Upper lobe of left lung (tissue), 6 donors: ENCODE results near the gene MYCBPAP. TPM values are rescaled to one million over a fixed set of nuclear protein-coding genes. Genes with fewer than 3 reads are reported as not detected.

Source experiments
- ATAC-seq, 2 donors: fragments of 200-7000 bp; cut with Tn5 transposase; one replicate each; pipeline ENCODE4 v1.9.1; 2022; ENCODE audit warnings: mild to moderate bottlenecking in 2 of 2, moderate library complexity in 2 of 2; ENCODE audit not compliant: low FRiP score in 2 of 2
- DNase-seq, 2 donors: peaks; one replicate each; pipeline ENCODE4 v3.0.0-alpha.2; 2019 to 2020
- H3K27ac ChIP-seq, 4 donors: fragments of 200-600 bp; sonication (generic); one replicate each; pipeline ENCODE4 v1.5.1; 2016 to 2019
- H3K27me3 ChIP-seq, 4 donors: fragments of 200-600 bp; sonication (generic); one replicate each; pipeline ENCODE4 v1.5.1; 2017 to 2019
- H3K36me3 ChIP-seq, 4 donors: fragments of 200-600 bp; sonication (generic); one replicate each; pipeline ENCODE4 v1.5.1; 2016 to 2019
- H3K4me1 ChIP-seq, 4 donors: fragments of 200-600 bp; sonication (generic); one replicate each; pipeline ENCODE4 v1.5.1; 2018 to 2019
- H3K4me3 ChIP-seq, 4 donors: fragments of 200-600 bp; sonication (generic); one replicate each; pipeline ENCODE4 v1.5.1; 2017 to 2019; ENCODE audit warnings: mild to moderate bottlenecking in 2 of 4, moderate library complexity in 1 of 4
- H3K9me3 ChIP-seq, 4 donors: fragments of 200-600 bp; sonication (generic); one replicate each; pipeline ENCODE4 v1.5.1; 2018 to 2019
- CTCF ChIP-seq, 6 experiments: fragments of 450-650 bp in 4 of 6; fragments of 200-600 bp in 2 of 6; sonication (generic) in 2 of 6; IDR thresholded peaks; one replicate each; pipeline ENCODE4 v1.5.1; 2016 to 2019; ENCODE audit warnings: antibody characterized with exemption in 6 of 6
- EP300 ChIP-seq, 4 donors: sonication (generic); formaldehyde crosslinking; IDR thresholded peaks; one replicate each; pipeline ENCODE4 v1.5.1; 2017; ENCODE audit warnings: antibody characterized with exemption in 4 of 4, control low read depth in 2 of 4
- POLR2A ChIP-seq, 4 donors: fragments of 450-650 bp; IDR thresholded peaks; one replicate each; pipeline ENCODE4 v1.5.1; 2016 to 2017; ENCODE audit warnings: antibody characterized with exemption in 4 of 4, mild to moderate bottlenecking in 2 of 4
- POLR2AphosphoS5 ChIP-seq, 2 donors: sonication (generic); formaldehyde crosslinking; IDR thresholded peaks; one replicate each; pipeline ENCODE4 v1.5.1; 2017; ENCODE audit warnings: antibody characterized with exemption in 2 of 2
- WGBS, 2 donors: methylation state at CpG; one replicate each; pipeline ENCODE4 v1.1.5; 2017 to 2018; 5-methylcytosine and 5-hydroxymethylcytosine counted together
- total RNA-seq, 6 donors: library from RNA; depleted of rRNA in 4 of 6; stranded (reverse); fragments of >200 nt in 4 of 6; gene quantifications; one replicate each; pipeline versions ENCODE4 v1.1.0 to v1.2.1, GENCODE V29; 2016 to 2021
- donor health status: DM: no; HTN: no; CAD: no; lungs with moderate emphysema.
- donor health status: DM: no; HTN: yes; CAD: no; lungs with severe emphysema.

Gene MYCBPAP
- total RNA-seq, 6 donors from 2014 or later = 1.0 to 14.7 (median 4.2) TPM

GRCh38 chr17:50578173-50578572, 69.9 kb downstream of the MYCBPAP start:
- TF ChIP-seq CTCF (IDR thresholded peaks at IDR 0.05) = no peak
- H3K4me3 ChIP-seq = no peak overlapping the region
- no peaks in the 10 kb centered on the region for H3K4me1 ChIP-seq
- WGBS, 2 donors = 91% methylated on average over 7 to 14 of the region's 16 CpGs
- H3K36me3 ChIP-seq = no peaks in the 10 kb centered on the region
- no peak overlapping the region for H3K27ac ChIP-seq
- ATAC-seq (no peak), DNase-seq (peak in 1 of 2 donors; percentile 77)
- H3K27me3 ChIP-seq = no peaks in the 10 kb centered on the region
- H3K9me3 ChIP-seq = no peaks in the 10 kb centered on the region

GRCh38 chr17:50579399-50579798, 71.2 kb downstream of the MYCBPAP start:
- no peak for TF ChIP-seq CTCF (IDR thresholded peaks at IDR 0.05)
- TF ChIP-seq POLR2AphosphoS5 (IDR thresholded peaks at IDR 0.05) = no peak
- TF ChIP-seq POLR2A (IDR thresholded peaks at IDR 0.05) = no peak
- H3K27ac ChIP-seq = no peak overlapping the region
- DNase-seq (peak in 1 of 2 donors; percentile 10), ATAC-seq (no peak)
- H3K36me3 ChIP-seq = no peaks in the 10 kb centered on the region
- 89 to 93% methylated on average over 7 of the region's 7 CpGs for WGBS, 2 donors
- no peak overlapping the region for H3K4me3 ChIP-seq
- H3K9me3 ChIP-seq = no peaks in the 10 kb centered on the region
- H3K27me3 ChIP-seq = no peaks in the 10 kb centered on the region
- no peaks in the 10 kb centered on the region for H3K4me1 ChIP-seq

- Histone ChIP-seq H3K36me3 (no peaks in the 10 kb centered on the region), H3K4me3 (no peak overlapping the region), H3K27me3 (no peaks in the 10 kb centered on the region), H3K9me3 (no peaks in the 10 kb centered on the region), H3K4me1 (no peaks in the 10 kb centered on the region), H3K27ac (no peak overlapping the region)
- TF ChIP-seq POLR2AphosphoS5 (IDR thresholded peaks at IDR 0.05) = no peak
- TF ChIP-seq EP300 (IDR thresholded peaks at IDR 0.05) = no peak
- no peak for TF ChIP-seq CTCF (IDR thresholded peaks at IDR 0.05)
- TF ChIP-seq POLR2A (IDR thresholded peaks at IDR 0.05) = no peak
- ATAC-seq = no peak
- WGBS, 2 donors = 91 to 96% methylated on average over 8 of the region's 9 CpGs
- peak in 1 of 2 donors; percentile 64 for DNase-seq
Observed at GRCh38 chr17:50580646-50581045, 72.4 kb downstream of the MYCBPAP start.

Other genes starting within 250 kb of the MYCBPAP start
- gene TMEM92, start 234.0 kb upstream of the MYCBPAP start, total RNA-seq = 10 to 100 TPM in 1 of 6 donors, 1 to 10 TPM in 5; 1.3 to 15.7 (median 3.8) TPM
- gene XYLT2, start 162.3 kb upstream of the MYCBPAP start, total RNA-seq = 10 to 100 TPM; 16.4 to 33.5 (median 19.2) TPM
- gene MRPL27, start 135.3 kb upstream of the MYCBPAP start, total RNA-seq = 10 to 100 TPM in 5 of 6 donors, 1 to 10 TPM in 1; 7.3 to 59.1 (median 50.6) TPM
- 10 to 100 TPM in 1 of 6 donors, 1 to 10 TPM in 2, under 1 TPM in 1, not detected in 2; 0.30 to 12.1 (median 1.2) TPM for gene EME1, start 135.2 kb upstream of the MYCBPAP start, total RNA-seq
- 100 to 1,000 TPM in 1 of 6 donors, 10 to 100 TPM in 5; 19.9 to 135 (median 67.0) TPM for gene LRRC59, start 110.9 kb upstream of the MYCBPAP start, total RNA-seq
- 100 to 1,000 TPM in 4 of 6 donors, 10 to 100 TPM in 2; 52.3 to 239 (median 120) TPM for gene ACSF2, start 82.2 kb upstream of the MYCBPAP start, total RNA-seq
- gene CHAD, start 39.6 kb upstream of the MYCBPAP start, total RNA-seq = under 1 TPM in 4 of 6 donors, not detected in 2; 0.13 to 0.30 (median 0.21) TPM
- gene RSAD1, start 29.6 kb upstream of the MYCBPAP start, total RNA-seq = 10 to 100 TPM; 26.8 to 47.3 (median 34.9) TPM
- 10 to 100 TPM in 1 of 6 donors, 1 to 10 TPM in 2, under 1 TPM in 2, not detected in 1; 0.74 to 14.4 (median 1.2) TPM for gene EPN3, start 24.3 kb downstream of the MYCBPAP start, total RNA-seq
- 100 to 1,000 TPM in 2 of 6 donors, 10 to 100 TPM in 4; 32.9 to 111 (median 46.4) TPM for gene SPATA20, start 38.7 kb downstream of the MYCBPAP start, total RNA-seq
- under 1 TPM in 4 of 6 donors, not detected in 2; under 0.01 to 0.37 (median 0.11) TPM for gene CACNA1G, start 52.3 kb downstream of the MYCBPAP start, total RNA-seq
- gene ABCC3, start 126.4 kb downstream of the MYCBPAP start, total RNA-seq = 100 to 1,000 TPM in 1 of 6 donors, 10 to 100 TPM in 5; 34.2 to 268 (median 57.7) TPM
- gene ANKRD40, start 199.5 kb downstream of the MYCBPAP start, total RNA-seq = 10 to 100 TPM; 27.9 to 52.9 (median 43.7) TPM
- 100 to 1,000 TPM in 2 of 6 donors, 10 to 100 TPM in 4; 38.2 to 625 (median 91.4) TPM for gene LUC7L3, start 211.2 kb downstream of the MYCBPAP start, total RNA-seq